Measurements from ENCODE around the gene GPR161.

Gene GPR161

DNA sequence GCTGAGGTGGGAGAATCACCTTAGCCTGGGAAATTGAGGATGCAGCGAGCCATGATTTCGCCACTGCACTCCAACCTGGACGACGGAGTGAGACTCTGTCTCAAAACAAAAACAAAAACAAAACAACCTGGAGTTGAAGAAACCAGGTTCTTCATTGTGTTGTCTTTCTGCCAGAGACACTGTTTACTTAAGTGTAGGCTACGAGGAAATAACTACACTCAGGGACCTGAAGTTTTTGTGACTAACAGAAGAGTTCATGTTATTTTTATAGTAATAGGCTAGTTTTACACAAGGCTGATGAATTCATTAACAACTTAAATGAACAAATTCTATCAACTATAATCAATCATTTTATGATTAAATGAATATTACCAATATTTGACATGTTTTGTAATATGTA lies 101.4 kb downstream of the GPR161 start:
- ATAC-seq (no peak), DNase-seq (no peak)

DNA sequence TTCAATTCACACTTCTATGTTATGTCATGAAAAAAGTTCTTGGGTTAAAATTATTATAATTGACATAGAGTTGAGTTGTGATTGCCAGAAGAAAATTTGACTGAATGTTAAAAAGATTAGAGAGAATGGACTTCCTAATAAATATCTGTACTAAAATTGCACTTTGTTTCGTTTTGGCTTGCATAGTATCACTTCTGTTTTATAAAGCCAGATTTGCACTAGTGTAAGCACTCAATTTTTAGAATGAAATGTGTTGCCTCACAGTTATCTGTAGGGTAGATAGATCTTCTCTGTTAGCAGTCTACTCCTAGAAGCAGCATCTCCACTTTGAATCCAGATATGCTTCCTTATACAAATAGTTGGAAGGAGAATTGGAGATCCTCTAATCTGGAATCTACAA lies 104.7 kb downstream of the GPR161 start:
- DNase-seq (no peak), ATAC-seq (no peak)

DNA sequence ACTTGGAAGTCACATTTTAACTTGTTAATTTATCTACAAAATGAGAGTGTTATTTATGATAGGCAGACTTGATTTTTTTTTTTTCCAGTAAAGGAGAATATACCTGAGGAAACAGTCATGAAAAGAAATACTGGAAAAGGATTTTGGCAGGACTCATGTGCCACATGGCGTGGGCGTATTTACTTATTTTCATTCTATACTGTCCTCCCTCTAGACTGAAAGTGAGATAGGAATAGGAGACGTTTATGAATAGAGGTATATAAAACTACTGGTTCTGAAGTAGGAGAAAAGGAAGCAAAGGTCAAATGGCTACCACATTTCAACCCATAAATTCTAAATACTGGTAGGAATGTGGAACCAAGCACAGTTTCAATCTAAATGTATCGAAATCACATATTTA lies 105.1 kb downstream of the GPR161 start:
- ATAC-seq, result no peak
- DNase-seq, result no peak

DNA sequence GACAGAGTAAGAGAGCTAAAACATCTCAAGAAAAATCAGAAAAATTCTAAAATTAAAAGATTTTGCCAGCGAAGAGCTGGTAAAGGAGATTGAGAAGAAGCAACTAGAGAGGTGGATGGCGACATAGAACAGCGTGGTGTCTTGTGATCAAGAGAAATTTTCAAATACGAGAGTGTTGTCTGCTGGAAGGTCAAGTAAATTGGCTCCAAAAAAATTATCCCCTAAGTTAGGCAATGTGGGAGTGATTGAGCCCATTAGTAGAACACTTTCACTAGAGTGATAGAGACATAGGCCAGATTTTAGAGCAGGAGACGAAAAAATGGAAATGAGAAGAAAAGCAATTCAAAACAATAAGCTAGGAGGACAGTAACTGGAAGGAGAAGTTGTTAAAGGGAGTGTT lies 105.5 kb downstream of the GPR161 start:
- ATAC-seq (no peak), DNase-seq (no peak)

Data from stimulated activated naive CD8-positive, alpha-beta T cell treated with anti-CD3 and anti-CD28 coated beads, Interleukin-15, Interleukin-2, amounts not matched to agents 100 U/mL and 50 U/mL, for 24 hours (primary cell).